Left renal cortex interstitium (tissue), 4 donors: ENCODE results near the gene KLHL3. TPM values are rescaled to one million over a fixed set of nuclear protein-coding genes. Genes with fewer than 3 reads are reported as not detected.

Experiments
- DNase-seq, 4 donors: peaks; one replicate each; pipeline ENCODE4 v3.0.0-alpha.2; 2013; ENCODE audit warnings: low read depth in 4 of 4, low spot score in 2 of 4, missing footprints in 1 of 4
- polyA plus RNA-seq, 4 donors: library from polyadenylated mRNA; unstranded; fragments of 120-200 nt; gene quantifications; one replicate each; pipeline ENCODE4 v1.2.1, GENCODE V29; 2013; ENCODE audit not compliant: insufficient read length in 4 of 4

Gene KLHL3
- polyA plus RNA-seq, 4 donors: 13.0 to 24.8 (median 19.8) TPM

GRCh38 chr5:137712139-137712667, 23.7 kb downstream of the KLHL3 start:
- DNase-seq: no peak

GRCh38 chr5:137710086-137710485, 25.8 kb downstream of the KLHL3 start:
- DNase-seq: no peak

GRCh38 chr5:137708796-137709559, 26.9 kb downstream of the KLHL3 start:
- DNase-seq: no peak

- DNase-seq: no peak
These were observed 27.8 kb downstream of the KLHL3 start for GRCh38 chr5:137708062-137708461.

GRCh38 chr5:137706841-137707240, 29.0 kb downstream of the KLHL3 start:
- no peak for DNase-seq

- no peak for DNase-seq
These were observed 30.8 kb downstream of the KLHL3 start for GRCh38 chr5:137705106-137705505.

GRCh38 chr5:137703565-137703964, 32.3 kb downstream of the KLHL3 start:
- DNase-seq: no peak

- no peak for DNase-seq
These were observed 35.6 kb downstream of the KLHL3 start for GRCh38 chr5:137700282-137700680.

GRCh38 chr5:137699336-137700281, 36.3 kb downstream of the KLHL3 start:
- DNase-seq: no peak

GRCh38 chr5:137696481-137696880, 39.4 kb downstream of the KLHL3 start:
- no peak for DNase-seq

GRCh38 chr5:137695651-137696428, 40.0 kb downstream of the KLHL3 start:
- DNase-seq: no peak

- DNase-seq: no peak
These were observed 41.8 kb downstream of the KLHL3 start for GRCh38 chr5:137693951-137694721.

GRCh38 chr5:137693307-137693950, 42.5 kb downstream of the KLHL3 start:
- no peak for DNase-seq

GRCh38 chr5:137689306-137689705, 46.6 kb downstream of the KLHL3 start:
- no peak for DNase-seq

- DNase-seq: no peak
These were observed 47.6 kb downstream of the KLHL3 start for GRCh38 chr5:137688210-137688840.

GRCh38 chr5:137684761-137685160, 51.1 kb downstream of the KLHL3 start:
- DNase-seq: no peak

GRCh38 chr5:137681191-137681590, 54.7 kb downstream of the KLHL3 start:
- DNase-seq: no peak

GRCh38 chr5:137679910-137680309, 56.0 kb downstream of the KLHL3 start:
- DNase-seq: no peak

GRCh38 chr5:137679195-137679594, 56.7 kb downstream of the KLHL3 start:
- DNase-seq: no peak
